Ramos (cell line): ENCODE data around the gene ARSD.

Experiments
- in situ Hi-C: fragments of 300-500 bp; cut with MboI; formaldehyde crosslinking; loops from one replicate; pipeline ENCODE4 v1.14.3; 2022; ENCODE audit warnings: low sequenced_read_pairs; ENCODE audit not compliant: unreplicated experiment

The ARSD gene

GRCh38 chrX:2857566-2857965, 71.6 kb downstream of the ARSD start:
- in situ Hi-C loops, result no loop called here

DNA sequence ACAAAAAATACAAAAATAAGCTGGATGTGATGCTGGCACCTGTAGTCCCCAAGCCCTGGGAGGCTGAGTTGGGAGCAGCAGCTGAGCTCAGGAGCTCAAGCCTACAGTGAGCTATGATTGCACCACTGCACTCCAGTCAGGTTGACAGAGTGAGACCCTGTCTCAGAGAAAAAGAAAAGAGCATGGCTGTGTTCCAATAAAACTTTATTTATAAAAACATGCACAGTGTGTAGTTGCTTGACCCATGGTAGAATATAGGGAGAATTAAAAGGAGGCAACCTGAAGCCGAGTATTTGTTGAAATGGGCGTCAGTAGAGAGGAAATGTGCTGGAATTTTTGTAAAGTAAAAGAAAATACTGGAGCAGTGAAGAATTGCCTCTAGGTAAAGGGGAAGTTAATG, 73.4 kb downstream of the ARSD start:
- in situ Hi-C loops, result no loop called here

GRCh38 chrX:2854918-2855317, 74.2 kb downstream of the ARSD start:
- in situ Hi-C loops, result no loop called here
